Ovary (tissue), 3 donors: Measurements from ENCODE around the gene ADCYAP1R1.

Experiments used
- CTCF ChIP-seq, 3 donors: fragments of 450-650 bp in 2 of 3; fragments of 200-600 bp in 1 of 3; IDR thresholded peaks; one replicate each; pipeline versions ENCODE4 v1.5.1 to v1.8.0; 2016 to 2022; ENCODE audit warnings: antibody characterized with exemption in 3 of 3, mild to moderate bottlenecking in 1 of 3
- EP300 ChIP-seq: sonication (generic); formaldehyde crosslinking; IDR thresholded peaks from one replicate; pipeline ENCODE4 v1.6.1; 2017; ENCODE audit warnings: antibody characterized with exemption
- donor health status: DM: no; HTN: no; CAD: no.

GRCh38 chr7:31061185-31061584, 9.1 kb downstream of the ADCYAP1R1 start:
- TF ChIP-seq EP300: no peak
- no peak for TF ChIP-seq CTCF (IDR thresholded peaks at IDR 0.05)
